Neutrophil (primary cell): Measurements from ENCODE around the gene RPUSD2.

Experiments used
- H3K27ac ChIP-seq: fragments of 200-600 bp; sonication (generic); 2 replicates; pipeline ENCODE4 v1.5.1; 2016; ENCODE audit warnings: mild to moderate bottlenecking, moderate library complexity
- H3K27me3 ChIP-seq: fragments of 200-600 bp; sonication (generic); 2 replicates; pipeline ENCODE4 v1.6.0; 2016; ENCODE audit warnings: mild to moderate bottlenecking
- H3K36me3 ChIP-seq: fragments of 200-600 bp; sonication (generic); 2 replicates; pipeline ENCODE4 v1.5.1; 2017
- H3K4me1 ChIP-seq, 2 experiments: fragments of 200-600 bp in 1 of 2; sonication (generic) in 1 of 2; 1 replicate in 1 of 2; 2 replicates in 1 of 2; pipeline versions ENCODE4 v1.5.1 to v1.6.1; 2013 to 2016; ENCODE audit warnings: low read depth in 1 of 2, low read length in 1 of 2, mild to moderate bottlenecking in 1 of 2, moderate library complexity in 1 of 2; ENCODE audit not compliant: control insufficient read depth in 1 of 2, insufficient read depth in 1 of 2
- H3K4me3 ChIP-seq, 2 experiments: fragments of 200-600 bp in 1 of 2; sonication (generic) in 1 of 2; 1 replicate in 1 of 2; 2 replicates in 1 of 2; pipeline ENCODE4 v1.5.1; 2013 to 2016; ENCODE audit warnings: low read depth in 1 of 2, low read length in 1 of 2, mild to moderate bottlenecking in 1 of 2, moderate library complexity in 1 of 2
- H3K9me3 ChIP-seq: fragments of 200-600 bp; sonication (generic); 2 replicates; pipeline ENCODE4 v1.5.1; 2016
- TF ChIP-seq, protein P1 (sequence below): fragments of 200-600 bp; sonication (generic); IDR thresholded peaks from 2 replicates; pipeline ENCODE4 v1.5.1; 2016; ENCODE audit warnings: antibody characterized with exemption

The RPUSD2 gene

DNA sequence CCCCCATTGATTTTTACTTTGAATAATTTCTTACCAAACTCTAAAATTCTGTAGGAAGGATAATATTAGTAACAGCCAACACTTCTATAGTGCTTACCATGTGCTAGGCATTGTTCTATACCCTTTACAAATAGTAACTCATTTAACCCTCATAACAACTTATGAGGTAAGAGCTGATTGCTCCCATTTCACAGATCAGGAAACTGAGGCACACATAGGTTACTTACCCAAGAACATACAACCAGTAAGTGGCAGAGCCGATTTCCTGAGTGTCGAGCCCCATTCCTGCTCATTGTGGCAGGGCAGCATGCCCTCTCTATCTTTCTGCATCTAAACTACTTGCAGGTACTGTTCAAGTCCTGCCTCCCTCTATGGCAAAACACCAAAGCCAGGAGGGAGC is 13.2 kb upstream of the RPUSD2 start:
- Histone ChIP-seq H3K9me3 (no peaks in the 10 kb centered on the region), H3K4me3 (no peak overlapping the region), H3K4me1 (no peaks in the 10 kb centered on the region), H3K27ac (no peak overlapping the region), H3K36me3 (peaks cover 32% of the 10 kb centered on the region), H3K27me3 (no peaks in the 10 kb centered on the region)
- TF ChIP-seq, protein P1, sequence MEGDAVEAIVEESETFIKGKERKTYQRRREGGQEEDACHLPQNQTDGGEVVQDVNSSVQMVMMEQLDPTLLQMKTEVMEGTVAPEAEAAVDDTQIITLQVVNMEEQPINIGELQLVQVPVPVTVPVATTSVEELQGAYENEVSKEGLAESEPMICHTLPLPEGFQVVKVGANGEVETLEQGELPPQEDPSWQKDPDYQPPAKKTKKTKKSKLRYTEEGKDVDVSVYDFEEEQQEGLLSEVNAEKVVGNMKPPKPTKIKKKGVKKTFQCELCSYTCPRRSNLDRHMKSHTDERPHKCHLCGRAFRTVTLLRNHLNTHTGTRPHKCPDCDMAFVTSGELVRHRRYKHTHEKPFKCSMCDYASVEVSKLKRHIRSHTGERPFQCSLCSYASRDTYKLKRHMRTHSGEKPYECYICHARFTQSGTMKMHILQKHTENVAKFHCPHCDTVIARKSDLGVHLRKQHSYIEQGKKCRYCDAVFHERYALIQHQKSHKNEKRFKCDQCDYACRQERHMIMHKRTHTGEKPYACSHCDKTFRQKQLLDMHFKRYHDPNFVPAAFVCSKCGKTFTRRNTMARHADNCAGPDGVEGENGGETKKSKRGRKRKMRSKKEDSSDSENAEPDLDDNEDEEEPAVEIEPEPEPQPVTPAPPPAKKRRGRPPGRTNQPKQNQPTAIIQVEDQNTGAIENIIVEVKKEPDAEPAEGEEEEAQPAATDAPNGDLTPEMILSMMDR = no peak

DNA sequence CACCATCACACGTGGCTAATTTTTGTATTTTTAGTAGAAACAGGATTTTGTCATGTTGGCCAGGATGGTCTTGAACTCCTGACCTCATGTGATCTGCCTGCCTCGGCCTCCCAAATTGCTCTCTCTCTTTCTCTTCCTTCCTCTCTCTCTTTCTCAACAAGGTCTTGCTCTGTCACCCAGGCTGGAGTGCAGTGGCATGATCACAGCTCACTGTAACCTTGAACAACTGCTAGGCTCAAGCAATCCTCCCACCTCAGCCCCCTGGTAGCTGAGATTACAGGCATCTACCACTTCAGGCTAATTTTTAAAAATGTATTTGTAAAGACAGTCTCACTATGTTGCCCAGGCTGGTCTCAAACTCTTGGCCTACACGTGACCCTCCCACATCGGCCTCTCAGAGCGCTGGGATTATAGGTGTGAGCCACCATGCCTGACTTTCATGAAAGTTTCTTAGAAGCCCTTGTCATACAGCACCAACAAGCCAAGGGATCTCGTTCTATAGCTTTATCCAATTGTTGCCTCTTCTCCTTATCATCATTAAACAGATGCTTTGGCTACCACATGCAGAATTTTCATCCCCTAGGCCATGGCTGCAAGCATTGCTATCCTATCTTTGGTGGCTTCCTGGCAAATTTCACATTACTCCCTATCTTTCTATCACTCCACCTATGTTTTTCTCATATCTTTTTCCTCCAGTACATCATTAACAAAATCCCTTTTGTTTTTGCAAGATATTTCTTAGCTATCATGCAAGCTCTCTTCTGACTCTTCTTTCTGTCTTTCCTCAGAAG is 10.0 kb upstream of the RPUSD2 start:
- TF ChIP-seq, protein P1 = no peak

DNA sequence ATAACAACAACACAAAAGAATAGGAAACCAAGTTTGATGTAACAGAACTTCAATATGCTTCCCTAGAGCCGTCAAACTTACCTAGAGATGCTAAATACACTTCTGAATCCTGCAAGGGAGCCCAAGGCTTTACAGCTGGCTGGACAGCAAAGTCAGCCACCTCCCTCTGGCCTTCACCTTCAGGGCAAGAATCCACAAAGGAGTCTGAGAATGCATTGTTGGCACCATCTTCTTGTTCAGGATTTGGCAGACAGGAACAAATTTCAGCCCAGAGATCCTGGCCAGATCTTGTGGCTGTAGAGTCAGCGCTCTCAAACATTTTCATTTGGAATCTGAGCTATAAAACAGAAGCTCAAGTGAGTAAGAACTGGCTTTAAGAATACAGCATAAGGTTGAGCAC is 6.4 kb upstream of the RPUSD2 start:
- H3K4me1 ChIP-seq = peaks cover 12 to 13% of the 10 kb centered on the region in 2 experiments
- no peak overlapping the region for H3K27ac ChIP-seq
- peaks cover 13% of the 10 kb centered on the region for H3K27me3 ChIP-seq
- TF ChIP-seq, protein P1 = no peak
- H3K36me3 ChIP-seq = peaks cover 4% of the 10 kb centered on the region
- H3K4me3 ChIP-seq = no peak overlapping the region
- H3K9me3 ChIP-seq = no peaks in the 10 kb centered on the region

More for the DNA sequence above, 10.0 kb upstream of the RPUSD2 start:
- H3K27me3 ChIP-seq = no peaks in the 10 kb centered on the region
- no peak overlapping the region for H3K4me3 ChIP-seq
- H3K27ac ChIP-seq = no peak overlapping the region
- peaks cover 2% of the 10 kb centered on the region in 2 experiments for H3K4me1 ChIP-seq
- peaks cover 22% of the 10 kb centered on the region for H3K36me3 ChIP-seq
- H3K9me3 ChIP-seq = no peaks in the 10 kb centered on the region

DNA sequence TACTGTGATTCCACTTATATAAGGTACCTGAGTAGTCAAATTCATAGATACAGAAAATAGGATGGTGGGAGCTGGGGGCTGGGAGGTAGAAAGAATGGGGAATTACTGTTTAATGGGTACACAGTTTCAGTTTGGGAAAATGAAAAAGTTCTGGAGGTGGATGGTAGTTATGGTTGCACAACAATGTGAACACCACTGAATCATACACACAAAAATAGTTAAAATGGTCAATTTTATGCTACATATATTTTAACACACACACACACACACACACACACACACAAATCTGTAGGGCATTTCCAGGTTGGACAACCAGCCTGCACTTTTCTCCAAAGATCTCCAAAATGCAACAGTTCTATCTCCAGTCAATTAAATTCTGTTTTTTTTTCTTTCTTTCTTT is 5.7 kb upstream of the RPUSD2 start:
- peaks cover 4% of the 10 kb centered on the region for H3K36me3 ChIP-seq
- H3K27me3 ChIP-seq = peaks cover 20% of the 10 kb centered on the region
- H3K4me1 ChIP-seq = peaks cover 12 to 13% of the 10 kb centered on the region in 2 experiments
- TF ChIP-seq, protein P1 = no peak
- no peak overlapping the region for H3K4me3 ChIP-seq
- H3K9me3 ChIP-seq = no peaks in the 10 kb centered on the region
- H3K27ac ChIP-seq = no peak overlapping the region

DNA sequence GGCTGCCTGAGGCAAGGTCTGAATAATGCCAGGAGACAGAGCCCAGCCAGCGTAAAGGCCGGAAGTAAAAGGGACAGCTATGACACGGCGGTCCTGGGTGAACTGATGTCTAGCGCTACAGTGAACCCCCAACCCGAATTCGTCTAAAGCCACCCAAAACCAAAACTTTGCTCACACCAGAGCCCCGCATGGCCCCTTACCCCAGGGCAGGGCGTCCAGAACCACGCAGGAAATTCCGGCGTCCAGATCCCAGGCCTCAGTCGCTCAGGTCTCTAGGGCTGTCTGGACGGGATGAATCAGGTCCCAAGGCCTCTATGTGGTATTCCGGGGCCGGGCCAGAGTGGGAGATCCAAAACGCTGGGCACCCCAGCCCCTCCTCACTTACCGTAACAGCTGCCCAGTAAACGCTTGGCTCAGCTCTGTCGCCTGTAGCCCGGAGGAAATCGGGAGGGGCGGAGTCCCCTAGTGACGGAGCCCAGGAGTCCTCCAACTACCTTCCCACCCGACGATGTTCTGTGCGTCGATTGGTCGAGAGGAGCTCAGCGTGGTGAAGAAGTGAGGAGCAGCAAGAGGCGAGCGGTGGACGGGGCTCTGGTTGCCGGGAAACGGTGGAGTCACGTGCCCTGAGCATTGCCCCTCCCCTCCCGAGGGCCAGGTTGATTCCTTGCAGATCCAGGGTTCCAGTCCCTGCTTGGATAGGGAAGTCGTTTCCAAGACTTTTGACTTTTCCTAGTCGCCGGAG is 4.3 kb upstream of the RPUSD2 start, which contains the start of gene CCDC32:
Gene CCDC32 (minus strand): TSS at position 452 of the 742 bp plus-strand sequence. CDS start 2,027 bp downstream, outside the sequence.
- Histone ChIP-seq H3K36me3 (peaks cover 4% of the 10 kb centered on the region), H3K4me3 (peak within 1 kb of the TSS; percentile 80 to 99), H3K27ac (peak within 1 kb of the TSS; percentile 87), H3K4me1 (peaks cover 22 to 24% of the 10 kb centered on the region in 2 experiments), H3K9me3 (no peaks in the 10 kb centered on the region), H3K27me3 (peaks cover 24% of the 10 kb centered on the region)
- TF ChIP-seq, protein P1 = peak; percentile 31
